Pancreas (tissue), 10 donors: ENCODE measurements around the gene NLN. TPM values are rescaled to one million over a fixed set of nuclear protein-coding genes. Genes with fewer than 3 reads are reported as not detected.

ENCODE experiments used
- ATAC-seq, 4 donors: fragments of 200-7000 bp; cut with Tn5 transposase; one replicate each; pipeline versions ENCODE4 v1.8.0 to v1.9.1; 2020; ENCODE audit warnings: mild to moderate bottlenecking in 4 of 4, moderate library complexity in 4 of 4
- DNase-seq, 6 donors: peaks; one replicate each; pipeline ENCODE4 v3.0.0-alpha.2; 2020
- FAIRE-seq: peaks from 2 replicates; lab custom pipeline; 2012; peaks lifted over from hg19 to GRCh38; lab: Jason Lieb, UNC
- H3K27ac ChIP-seq, 4 donors: fragments of 200-600 bp; sonication (generic); 1 replicate in 3 of 4; 2 replicates in 1 of 4; pipeline versions ENCODE4 v1.5.0 to v1.8.0; 2020
- H3K27me3 ChIP-seq, 4 donors: fragments of 200-600 bp; one replicate each; pipeline ENCODE4 v1.8.0; 2021
- H3K36me3 ChIP-seq, 3 donors: fragments of 200-600 bp; sonication (generic) in 1 of 3; one replicate each; pipeline versions ENCODE4 v1.5.0 to v1.8.0; 2020 to 2021
- H3K4me1 ChIP-seq, 3 donors: fragments of 200-600 bp; one replicate each; pipeline ENCODE4 v1.8.0; 2021
- H3K4me3 ChIP-seq, 4 donors: fragments of 200-600 bp; sonication (generic) in 2 of 4; one replicate each; pipeline versions ENCODE4 v1.5.0 to v1.8.0; 2020 to 2021
- H3K9me3 ChIP-seq, 4 donors: fragments of 200-600 bp; one replicate each; pipeline ENCODE4 v1.8.0; 2021
- CTCF ChIP-seq, 4 donors: fragments of 200-600 bp; sonication (generic) in 3 of 4; IDR thresholded peaks; one replicate each; pipeline versions ENCODE4 v1.5.0 to v1.8.0; 2021; ENCODE audit warnings: antibody characterized with exemption in 4 of 4
- WGBS, 2 donors: extraction: QIAGEN DNeasy Blood & Tissue Kit; methylation state at CpG; one replicate each; pipeline ENCODE4 v1.1.7; 2013; 5-methylcytosine and 5-hydroxymethylcytosine counted together
- intact Hi-C, 3 donors: fragments of 100-400 bp; cut with DNase I; formaldehyde crosslinking; loops; one replicate each; pipeline versions ENCODE4 v1.11.1 to v1.14.2; 2022
- polyA plus RNA-seq, 2 donors: library from polyadenylated mRNA; stranded (reverse); fragments of 200-250 nt; gene quantifications; one replicate each; pipeline ENCODE4 v1.2.3, GENCODE V29; 2013
- total RNA-seq, 6 donors: library from RNA; stranded (reverse); fragmentation: NEBNext Ultra II Directional in 4 of 6; extraction: Animal tissue kit (Norgen Biotek cat#: 25700) in 4 of 6; gene quantifications; one replicate each; pipeline versions ENCODE4 v1.2.1 to v1.2.4, GENCODE V29; 2021 to 2023
- donor health status: healthy with polysubstance abuse.
- donor health status: DM: no; HTN: no; CAD: no; lungs with moderate emphysema.
- donor health status: DM: no; HTN: no; CAD: no.
- donor health status: control.
- donor health status: control.
- donor health status: Bipolar disorder and iron deficiency.
- donor health status: DM: yes; HTN: yes; CAD: no.
- donor health status: DM: no; HTN: no; CAD: no.
- donor health status: DM: no; HTN: no; CAD: no.
- donor health status: DM: yes; HTN: yes; CAD: no.

Gene NLN
- total and polyA plus RNA-seq, 8 donors: 1.8 to 15.0 (median 8.0) TPM

GRCh38 chr5:65790371-65791163 is 68.6 kb downstream of the NLN start:
- WGBS, 2 donors: 82 to 84% methylated on average over 6 of the region's 6 CpGs

DNA sequence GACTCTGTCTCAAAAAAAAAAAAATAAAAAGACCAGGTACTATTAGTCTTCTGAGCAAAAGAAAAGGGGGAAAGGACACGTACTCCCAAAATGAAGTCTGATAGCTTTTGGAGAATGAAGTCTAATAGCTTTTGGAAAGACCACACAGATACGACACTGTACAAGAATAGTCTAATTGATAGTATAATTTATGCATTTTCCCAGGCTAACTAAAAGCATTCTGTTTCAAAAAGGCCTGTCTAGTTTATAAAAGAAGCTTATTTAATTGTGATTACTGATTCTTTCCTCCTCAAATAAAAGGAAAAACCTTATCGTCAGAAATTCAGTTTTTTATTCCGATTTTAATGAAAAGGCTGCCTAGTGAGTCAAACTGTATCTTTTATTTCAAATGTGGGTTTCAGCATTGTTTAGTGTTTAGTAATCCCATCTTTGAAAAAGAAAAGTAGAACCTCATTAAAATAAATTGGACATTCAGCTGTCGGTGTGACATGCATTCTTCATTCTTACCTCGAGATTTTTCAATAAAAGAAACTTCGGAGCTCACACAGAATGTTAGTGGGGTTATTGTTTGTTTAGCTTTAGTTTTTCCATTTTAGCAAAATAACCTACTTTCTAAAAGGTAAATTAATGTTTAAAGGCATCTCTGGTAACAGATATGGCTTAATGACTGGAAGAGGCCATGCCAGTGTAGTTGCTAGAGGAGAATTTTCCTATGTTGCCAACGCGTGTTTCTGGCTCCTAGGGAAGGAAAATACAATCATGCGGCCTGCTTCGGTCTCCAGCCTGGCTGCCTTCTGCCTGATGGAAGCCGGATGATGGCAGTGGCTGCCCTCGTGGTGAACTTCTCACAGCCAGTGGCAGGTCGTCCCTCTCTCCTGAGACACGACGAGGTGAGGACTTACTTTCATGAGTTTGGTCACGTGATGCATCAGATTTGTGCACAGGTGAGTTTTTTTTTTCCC is 70.0 kb downstream of the NLN start:
- intact Hi-C loops: no loop called here
- Histone ChIP-seq H3K4me1 (no peaks in the 10 kb centered on the region), H3K27me3 (no peaks in the 10 kb centered on the region), H3K9me3 (no peaks in the 10 kb centered on the region), H3K4me3 (no peak overlapping the region), H3K36me3 (peaks cover 0 to under 1% (median 0%) of the 10 kb centered on the region in 3 donors), H3K27ac (no peak overlapping the region)
- 85 to 90% methylated on average over 17 of the region's 17 CpGs for WGBS, 2 donors
- FAIRE-seq: no peak
- DNase-seq: no peak
- no peak for TF ChIP-seq CTCF (IDR thresholded peaks at IDR 0.05)
- no peak for ATAC-seq

More at GRCh38 chr5:65790371-65791163, 68.6 kb downstream of the NLN start:
- DNase-seq (no peak), FAIRE-seq (no peak), ATAC-seq (no peak)
- Histone ChIP-seq H3K9me3 (no peaks in the 10 kb centered on the region), H3K27me3 (no peaks in the 10 kb centered on the region), H3K36me3 (peaks cover 0 to 5% (median 0%) of the 10 kb centered on the region in 3 donors), H3K4me3 (no peak overlapping the region), H3K4me1 (no peaks in the 10 kb centered on the region), H3K27ac (no peak overlapping the region)
- intact Hi-C loops: no loop called here
- TF ChIP-seq CTCF (IDR thresholded peaks at IDR 0.05): no peak

DNA sequence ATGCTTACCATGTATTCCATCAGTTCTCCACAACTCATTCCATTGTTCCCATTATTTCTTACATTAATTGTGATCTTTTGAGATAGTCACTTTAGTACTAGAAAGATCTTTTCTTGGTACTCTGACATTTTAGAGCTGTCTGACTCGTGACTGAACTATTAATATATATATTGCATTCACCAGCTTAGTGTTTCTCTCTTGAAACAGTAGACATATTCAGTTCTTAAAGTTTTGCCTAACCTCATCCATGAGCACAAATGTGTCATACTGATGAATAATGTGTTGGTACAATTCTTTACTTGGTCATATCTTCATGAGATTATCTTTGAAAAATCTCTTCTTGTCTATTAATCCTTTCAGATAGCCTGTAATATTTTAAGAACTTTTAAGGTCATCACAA is 74.3 kb downstream of the NLN start:
- H3K27ac ChIP-seq: no peak overlapping the region
- H3K27me3 ChIP-seq: no peaks in the 10 kb centered on the region
- TF ChIP-seq CTCF (IDR thresholded peaks at IDR 0.05): no peak
- ATAC-seq (no peak), FAIRE-seq (no peak), DNase-seq (no peak)
- no peak overlapping the region for H3K4me3 ChIP-seq
- intact Hi-C loops: no loop called here
- H3K9me3 ChIP-seq: no peaks in the 10 kb centered on the region
- 93 to 95% methylated on average over 1 of the region's 1 CpG for WGBS, 2 donors
- no peaks in the 10 kb centered on the region for H3K36me3 ChIP-seq
- no peaks in the 10 kb centered on the region for H3K4me1 ChIP-seq

- no peak for FAIRE-seq
- H3K36me3 ChIP-seq: no peaks in the 10 kb centered on the region
- no peaks in the 10 kb centered on the region for H3K27me3 ChIP-seq
- intact Hi-C loops: no loop called here
- no peaks in the 10 kb centered on the region for H3K9me3 ChIP-seq
- WGBS, 2 donors: 91 to 92% methylated on average over 8 of the region's 8 CpGs
- TF ChIP-seq CTCF (IDR thresholded peaks at IDR 0.05): no peak
- DNase-seq: no peak
- no peak overlapping the region for H3K27ac ChIP-seq
- no peak overlapping the region for H3K4me3 ChIP-seq
- no peaks in the 10 kb centered on the region for H3K4me1 ChIP-seq
- no peak for ATAC-seq
Observed at GRCh38 chr5:65796751-65797316, 74.8 kb downstream of the NLN start.
